Neural cell (in vitro differentiated cells): ENCODE data around the gene ATXN7L1.

Experiments used
- EP300 ChIP-seq: fragments of 450-650 bp; conservative IDR thresholded peaks from 2 replicates; pipeline ENCODE4 v1.6.1; 2014; ENCODE audit warnings: antibody characterized with exemption, mild to moderate bottlenecking, moderate library complexity; ENCODE audit not compliant: poor library complexity, severe bottlenecking
- EZH2 ChIP-seq: fragments of 200-600, 300-800 bp; shearing (Covaris generic), sonication (generic); IDR thresholded peaks from 2 replicates; pipeline ENCODE4 v1.6.1; 2014; ENCODE audit warnings: antibody characterized with exemption, low read length, borderline replicate concordance, mild to moderate bottlenecking; ENCODE audit not compliant: insufficient read depth, poor library complexity, severe bottlenecking
- MXI1 ChIP-seq: fragments of 450-650 bp; conservative IDR thresholded peaks from 2 replicates; pipeline ENCODE4 v1.6.1; 2014; ENCODE audit warnings: antibody characterized with exemption, mild to moderate bottlenecking; ENCODE audit not compliant: poor library complexity, severe bottlenecking
- RAD21 ChIP-seq: fragments of 450-650 bp; conservative IDR thresholded peaks from 2 replicates; pipeline ENCODE4 v1.6.1; 2014; ENCODE audit warnings: antibody characterized with exemption, mild to moderate bottlenecking, moderate library complexity
- SMC3 ChIP-seq: fragments of 450-650 bp; conservative IDR thresholded peaks from 2 replicates; pipeline ENCODE4 v1.6.1; 2014; ENCODE audit warnings: antibody characterized with exemption, mild to moderate bottlenecking, moderate library complexity; ENCODE audit not compliant: poor library complexity
- TAF1 ChIP-seq: IDR thresholded peaks from 2 replicates; pipeline ENCODE4 v1.6.1; 2012; ENCODE audit warnings: low read depth
- TF ChIP-seq, protein P1 (sequence below): fragments of 450-650 bp; IDR thresholded peaks from 2 replicates; pipeline ENCODE4 v1.5.1; 2014; ENCODE audit warnings: antibody characterized with exemption, mild to moderate bottlenecking, moderate library complexity; ENCODE audit not compliant: poor library complexity, severe bottlenecking

DNA sequence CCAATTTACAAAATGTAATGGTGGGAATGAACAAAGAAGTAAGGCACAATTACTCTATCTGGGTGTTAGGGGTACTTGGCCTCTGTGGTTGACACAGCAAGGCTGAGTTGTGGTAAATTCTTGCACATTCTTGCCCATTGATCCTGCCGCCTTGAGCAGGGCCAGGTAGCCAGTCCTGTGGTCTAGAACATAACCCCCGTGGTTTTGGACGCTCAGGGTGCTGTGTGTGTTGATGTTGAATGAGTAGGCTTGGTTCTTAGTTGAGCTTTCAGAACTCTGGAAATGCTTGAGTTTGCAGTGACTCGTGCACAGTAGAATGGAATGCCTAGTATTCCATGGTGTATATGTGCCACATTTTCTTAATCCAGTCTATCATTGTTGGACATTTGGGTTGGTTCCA lies 44.4 kb upstream of the ATXN7L1 start:
- TF ChIP-seq, protein P1, sequence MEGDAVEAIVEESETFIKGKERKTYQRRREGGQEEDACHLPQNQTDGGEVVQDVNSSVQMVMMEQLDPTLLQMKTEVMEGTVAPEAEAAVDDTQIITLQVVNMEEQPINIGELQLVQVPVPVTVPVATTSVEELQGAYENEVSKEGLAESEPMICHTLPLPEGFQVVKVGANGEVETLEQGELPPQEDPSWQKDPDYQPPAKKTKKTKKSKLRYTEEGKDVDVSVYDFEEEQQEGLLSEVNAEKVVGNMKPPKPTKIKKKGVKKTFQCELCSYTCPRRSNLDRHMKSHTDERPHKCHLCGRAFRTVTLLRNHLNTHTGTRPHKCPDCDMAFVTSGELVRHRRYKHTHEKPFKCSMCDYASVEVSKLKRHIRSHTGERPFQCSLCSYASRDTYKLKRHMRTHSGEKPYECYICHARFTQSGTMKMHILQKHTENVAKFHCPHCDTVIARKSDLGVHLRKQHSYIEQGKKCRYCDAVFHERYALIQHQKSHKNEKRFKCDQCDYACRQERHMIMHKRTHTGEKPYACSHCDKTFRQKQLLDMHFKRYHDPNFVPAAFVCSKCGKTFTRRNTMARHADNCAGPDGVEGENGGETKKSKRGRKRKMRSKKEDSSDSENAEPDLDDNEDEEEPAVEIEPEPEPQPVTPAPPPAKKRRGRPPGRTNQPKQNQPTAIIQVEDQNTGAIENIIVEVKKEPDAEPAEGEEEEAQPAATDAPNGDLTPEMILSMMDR: no peak
- no peak for TF ChIP-seq RAD21
- TF ChIP-seq EZH2: no peak
- no peak for TF ChIP-seq SMC3
- no peak for TF ChIP-seq TAF1
- TF ChIP-seq EP300: no peak
- no peak for TF ChIP-seq MXI1
